Mesendoderm (in vitro differentiated cells): ENCODE data around the gene KLHL40.

Experiments used
- DNase-seq: peaks from one replicate; pipeline ENCODE4 v3.0.0; 2013
- H2AK5ac ChIP-seq: 2 replicates; pipeline ENCODE4 v1.6.1; 2013; ENCODE audit warnings: low read length, inconsistent platforms
- H2BK120ac ChIP-seq: 2 replicates; pipeline ENCODE4 v1.6.1; 2013; ENCODE audit warnings: low read depth, mild to moderate bottlenecking, low read length, moderate library complexity, mixed read lengths
- H2BK15ac ChIP-seq: replicated peaks from 2 replicates; pipeline ENCODE4 v1.6.1; 2013; ENCODE audit warnings: low read depth, mild to moderate bottlenecking, moderate library complexity
- H2BK5ac ChIP-seq: 2 replicates; pipeline ENCODE4 v1.6.1; 2013; ENCODE audit warnings: low read length, inconsistent platforms
- H3K18ac ChIP-seq: 2 replicates; pipeline ENCODE4 v1.6.1; 2013; ENCODE audit warnings: mild to moderate bottlenecking, low read length, mixed read lengths
- H3K23ac ChIP-seq: one replicate; pipeline ENCODE4 v1.6.1; 2013; ENCODE audit warnings: low read length
- H3K27ac ChIP-seq: 2 replicates; pipeline ENCODE4 v1.5.1; 2013; ENCODE audit warnings: low read depth, mild to moderate bottlenecking, inconsistent platforms, low read length, moderate library complexity
- H3K27me3 ChIP-seq: 2 replicates; pipeline ENCODE4 v1.6.1; 2013; ENCODE audit warnings: low read length, control low read depth, mild to moderate bottlenecking, inconsistent platforms; ENCODE audit not compliant: insufficient read depth, poor library complexity
- H3K36me3 ChIP-seq: 2 replicates; pipeline ENCODE4 v1.6.1; 2013; ENCODE audit warnings: low read length, inconsistent platforms; ENCODE audit not compliant: control insufficient read depth, insufficient read depth
- H3K4ac ChIP-seq: one replicate; pipeline ENCODE4 v1.6.1; 2013; ENCODE audit warnings: low read depth, mild to moderate bottlenecking, low read length, moderate library complexity
- H3K4me1 ChIP-seq: 2 replicates; pipeline ENCODE4 v1.6.1; 2013; ENCODE audit warnings: low read depth, low read length, inconsistent platforms; ENCODE audit not compliant: control insufficient read depth
- H3K4me2 ChIP-seq: 2 replicates; pipeline ENCODE4 v1.6.1; 2013; ENCODE audit warnings: low read length
- H3K4me3 ChIP-seq: 2 replicates; pipeline ENCODE4 v1.5.1; 2013; ENCODE audit warnings: mild to moderate bottlenecking, low read length
- H3K56ac ChIP-seq: one replicate; pipeline ENCODE4 v1.6.1; 2013; ENCODE audit warnings: low read length
- H3K79me1 ChIP-seq: 2 replicates; pipeline ENCODE4 v1.6.1; 2013; ENCODE audit warnings: low read length, inconsistent platforms
- H3K79me2 ChIP-seq: 2 replicates; pipeline ENCODE4 v1.6.1; 2013; ENCODE audit warnings: mild to moderate bottlenecking, low read length; ENCODE audit not compliant: control insufficient read depth, insufficient read depth
- H3K9ac ChIP-seq: 2 replicates; pipeline ENCODE4 v1.6.1; 2013; ENCODE audit warnings: low read length, inconsistent platforms
- H4K5ac ChIP-seq: one replicate; pipeline ENCODE4 v1.6.1; 2013; ENCODE audit warnings: low read length
- H4K8ac ChIP-seq: one replicate; pipeline ENCODE4 v1.6.1; 2013; ENCODE audit warnings: low read depth, mild to moderate bottlenecking, control low read depth, low read length, moderate library complexity
- WGBS: extraction: QIAGEN DNeasy Blood & Tissue Kit; methylation state at CpG from one replicate; pipeline ENCODE4 v1.1.7; 2013; ENCODE audit warnings: low lambda C conversion rate, missing lambda C conversion rate; ENCODE audit not compliant: insufficient coverage; ENCODE audit errors: extremely low coverage; 5-methylcytosine and 5-hydroxymethylcytosine counted together

The KLHL40 gene

DNA sequence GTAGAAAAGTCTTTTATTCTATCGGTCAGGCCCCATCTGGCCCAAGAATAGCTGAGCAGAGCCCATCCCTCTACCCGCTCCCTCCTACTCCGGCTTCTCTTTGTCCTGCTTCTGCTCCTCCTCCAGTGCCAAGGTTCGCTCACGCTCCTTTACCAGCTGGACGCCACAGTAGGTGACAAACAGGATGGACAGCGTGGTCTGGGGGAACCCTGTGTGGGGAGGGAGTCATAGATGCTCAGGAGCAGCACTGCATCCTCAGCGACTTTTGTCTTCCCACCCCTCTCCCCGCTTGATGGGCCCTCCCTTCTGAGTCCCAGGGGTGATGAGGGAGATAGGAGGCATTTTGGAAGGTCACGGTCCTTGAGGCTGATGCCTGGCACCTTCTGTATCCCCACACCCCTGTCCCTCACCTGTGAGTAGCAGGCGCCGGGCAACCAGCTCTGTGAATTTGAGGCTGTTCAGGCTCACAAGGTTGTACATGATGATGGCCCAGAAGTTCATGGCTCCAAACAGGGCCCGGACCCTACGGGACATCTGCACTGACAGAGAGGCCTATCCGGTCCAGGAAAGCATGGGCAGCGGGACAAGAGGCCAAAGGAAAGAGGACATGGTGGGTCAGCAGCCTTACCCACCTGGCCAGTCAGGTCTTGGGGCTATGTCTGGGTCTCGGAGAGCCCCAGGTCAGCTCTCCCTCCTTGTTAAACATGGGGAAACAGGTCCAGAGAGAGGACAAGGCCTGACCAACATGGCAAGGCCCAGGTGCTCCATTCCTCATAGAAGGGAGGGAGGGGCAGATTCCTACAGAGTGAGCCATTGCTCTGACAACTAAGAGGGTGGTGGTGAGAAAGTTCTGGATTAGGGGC is 7.6 kb downstream of the KLHL40 start:
- DNase-seq = no peak
- no peaks in the 10 kb centered on the region for H3K4me1 ChIP-seq
- H3K27me3 ChIP-seq = no peaks in the 10 kb centered on the region
- no peak overlapping the region for H3K56ac ChIP-seq
- H2AK5ac ChIP-seq = no peak overlapping the region
- no peak overlapping the region for H2BK5ac ChIP-seq
- no peak overlapping the region for H3K18ac ChIP-seq
- no peaks in the 10 kb centered on the region for H3K79me1 ChIP-seq
- no peak overlapping the region for H3K23ac ChIP-seq
- H2BK120ac ChIP-seq = no peak overlapping the region
- no peak overlapping the region for H3K27ac ChIP-seq
- H3K4ac ChIP-seq = no peak overlapping the region
- H3K4me2 ChIP-seq = no peak overlapping the region
- no peak overlapping the region for H3K4me3 ChIP-seq
- H4K8ac ChIP-seq = no peak overlapping the region
- H3K79me2 ChIP-seq = no peaks in the 10 kb centered on the region
- no CpG with 5 or more reads among the region's 17 CpGs for WGBS
- H4K5ac ChIP-seq = no peak overlapping the region
- no peak overlapping the region for H3K9ac ChIP-seq
- no peak overlapping the region for H2BK15ac ChIP-seq
- H3K36me3 ChIP-seq = no peaks in the 10 kb centered on the region

DNA sequence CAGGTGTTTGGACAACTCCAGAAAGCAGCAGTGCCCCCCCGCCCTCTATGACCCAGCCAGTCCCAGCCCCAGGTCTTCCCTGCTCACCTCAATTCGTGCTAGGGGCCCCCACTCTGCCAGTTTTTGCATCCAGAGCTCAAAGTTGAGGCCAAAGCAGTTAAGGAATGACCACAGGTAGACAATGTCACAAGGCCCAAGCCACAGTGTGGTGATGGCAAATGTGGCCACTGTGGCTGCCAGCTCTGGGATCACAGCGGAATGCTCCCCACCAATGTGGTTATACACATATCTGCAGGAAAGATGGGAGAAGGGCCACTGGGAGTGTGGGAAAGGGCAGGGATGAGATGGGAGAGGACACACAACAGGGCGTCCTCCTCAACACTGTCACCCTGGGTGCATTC is 8.2 kb downstream of the KLHL40 start:
- Histone ChIP-seq H2BK120ac (no peak overlapping the region), H3K9ac (no peak overlapping the region), H4K8ac (no peak overlapping the region), H3K27ac (no peak overlapping the region), H3K18ac (no peak overlapping the region), H3K23ac (no peak overlapping the region), H2BK5ac (no peak overlapping the region), H3K79me2 (no peaks in the 10 kb centered on the region), H2BK15ac (no peak overlapping the region), H3K4ac (no peak overlapping the region), H3K79me1 (no peaks in the 10 kb centered on the region), H3K4me3 (no peak overlapping the region), H2AK5ac (no peak overlapping the region), H3K4me2 (no peak overlapping the region), H4K5ac (no peak overlapping the region), H3K4me1 (no peaks in the 10 kb centered on the region), H3K56ac (no peak overlapping the region), H3K27me3 (no peaks in the 10 kb centered on the region), H3K36me3 (no peaks in the 10 kb centered on the region)
- DNase-seq = no peak
- no CpG with 5 or more reads among the region's 4 CpGs for WGBS

DNA sequence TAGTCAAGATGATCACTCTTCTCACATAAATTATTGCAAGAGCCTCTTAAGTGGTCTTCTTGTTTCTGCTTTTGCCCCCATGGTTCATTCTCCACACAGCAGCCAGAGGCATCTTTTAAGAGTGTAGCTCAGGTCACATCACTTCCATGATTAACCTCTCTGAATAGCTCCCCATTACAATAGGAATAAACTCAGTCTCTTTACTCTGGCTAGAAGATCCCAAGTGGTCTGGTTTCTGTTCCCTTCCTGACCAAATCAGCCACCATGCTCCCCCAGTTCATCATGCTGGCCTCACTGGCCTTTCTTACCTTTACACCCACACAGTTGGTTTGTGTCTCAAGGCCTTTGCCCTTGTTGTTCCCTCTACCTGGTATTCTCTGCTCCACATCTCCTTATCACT is 9.0 kb downstream of the KLHL40 start:
- Histone ChIP-seq H3K4me2 (no peak overlapping the region), H3K18ac (no peak overlapping the region), H3K56ac (no peak overlapping the region), H3K9ac (no peak overlapping the region), H2BK120ac (no peak overlapping the region), H4K5ac (no peak overlapping the region), H3K79me1 (no peaks in the 10 kb centered on the region), H3K79me2 (no peaks in the 10 kb centered on the region), H2AK5ac (no peak overlapping the region), H3K36me3 (no peaks in the 10 kb centered on the region), H3K4me3 (no peak overlapping the region), H3K27me3 (no peaks in the 10 kb centered on the region), H4K8ac (no peak overlapping the region), H3K4ac (no peak overlapping the region), H2BK15ac (no peak overlapping the region), H3K4me1 (no peaks in the 10 kb centered on the region), H3K23ac (no peak overlapping the region), H2BK5ac (no peak overlapping the region), H3K27ac (no peak overlapping the region)
- DNase-seq = no peak

DNA sequence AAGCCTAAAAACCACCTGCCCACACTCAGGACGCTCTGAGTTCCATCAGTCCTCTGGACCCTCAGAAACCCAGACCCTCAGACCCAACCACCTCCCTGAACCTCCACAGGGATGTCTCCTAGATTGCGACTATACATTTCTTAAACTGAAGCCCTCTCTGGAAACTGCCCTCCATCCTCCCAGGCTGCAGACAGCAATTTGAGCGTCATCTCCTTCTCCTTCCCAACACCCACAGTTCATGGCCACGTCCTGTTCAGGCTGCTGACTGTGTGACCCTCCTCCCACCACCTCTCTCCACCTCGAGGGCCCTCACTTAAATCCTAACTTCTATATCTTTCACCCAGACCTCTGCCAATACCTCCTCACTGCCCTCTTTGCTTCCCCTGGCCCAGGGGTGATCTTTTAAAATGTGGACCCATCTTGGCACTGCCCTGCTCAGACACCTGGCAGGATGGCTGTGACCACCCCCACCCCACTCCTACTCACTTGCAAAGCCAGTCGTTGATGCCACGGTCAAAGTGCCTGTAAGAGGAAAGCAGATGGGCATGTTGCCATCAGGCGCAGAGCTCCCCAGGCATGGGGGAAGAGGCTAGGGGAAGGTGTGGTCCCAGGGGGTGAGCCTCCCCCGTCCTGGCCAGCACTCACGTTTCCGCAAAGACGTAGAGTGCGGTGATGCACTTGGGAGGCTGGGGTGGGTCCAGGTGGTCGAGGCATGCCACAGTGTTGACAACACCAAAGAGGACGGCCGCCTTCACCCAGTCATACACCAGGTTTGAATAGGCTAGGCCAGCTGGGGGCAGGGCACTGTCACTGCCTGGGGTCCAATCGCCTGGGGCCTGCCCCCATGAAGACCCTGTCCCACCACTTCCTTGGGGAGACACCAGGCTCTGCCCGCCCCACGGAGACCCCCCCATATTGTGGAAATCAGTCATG is 11.3 kb downstream of the KLHL40 start:
- Histone ChIP-seq H3K4me3 (no peak overlapping the region), H3K27ac (no peak overlapping the region), H3K79me1 (no peaks in the 10 kb centered on the region), H3K4ac (no peak overlapping the region), H3K27me3 (no peaks in the 10 kb centered on the region), H3K36me3 (no peaks in the 10 kb centered on the region), H3K4me2 (no peak overlapping the region), H3K18ac (no peak overlapping the region), H3K9ac (no peak overlapping the region), H2BK15ac (no peak overlapping the region), H3K56ac (no peak overlapping the region), H2AK5ac (no peak overlapping the region), H3K23ac (no peak overlapping the region), H3K79me2 (no peaks in the 10 kb centered on the region), H2BK5ac (no peak overlapping the region), H4K5ac (no peak overlapping the region), H4K8ac (no peak overlapping the region), H2BK120ac (no peak overlapping the region), H3K4me1 (no peaks in the 10 kb centered on the region)
- WGBS = no CpG with 5 or more reads among the region's 19 CpGs
- no peak for DNase-seq

- no peak for DNase-seq
- no peak overlapping the region for H3K4me3 ChIP-seq
Observed at GRCh38 chr3:42697289-42698051, 12.1 kb downstream of the KLHL40 start.

More at GRCh38 chr3:42697289-42698051, 12.1 kb downstream of the KLHL40 start:
- Histone ChIP-seq H2BK120ac (no peak overlapping the region), H4K5ac (no peak overlapping the region), H3K23ac (no peak overlapping the region), H3K18ac (no peak overlapping the region), H3K36me3 (no peaks in the 10 kb centered on the region), H3K4ac (no peak overlapping the region), H2BK5ac (no peak overlapping the region), H3K79me1 (no peaks in the 10 kb centered on the region), H2BK15ac (no peak overlapping the region), H3K27me3 (no peaks in the 10 kb centered on the region), H2AK5ac (no peak overlapping the region), H3K56ac (no peak overlapping the region), H4K8ac (no peak overlapping the region), H3K4me1 (no peaks in the 10 kb centered on the region), H3K79me2 (no peaks in the 10 kb centered on the region), H3K4me2 (no peak overlapping the region), H3K9ac (no peak overlapping the region), H3K27ac (no peak overlapping the region)
- WGBS = no CpG with 5 or more reads among the region's 18 CpGs
